WTC11 (cell line): ENCODE results near the gene POLD1. TPM values are rescaled to one million over a fixed set of nuclear protein-coding genes. Genes with fewer than 3 reads are reported as not detected.

Experiments
- ATAC-seq: fragments of 200-7000 bp; cut with Tn5 transposase; 2 replicates; pipeline ENCODE4 v1.10.0; 2021; ENCODE audit warnings: mild to moderate bottlenecking, moderate library complexity
- CTCF ChIA-PET: fragments of 300-600 bp; sonication (Branson Sonifier 250); formaldehyde crosslinking; loops from one replicate; lab custom pipeline; 2021; ENCODE audit warnings: antibody characterized with exemption; lab: Charles Lee
- POLR2A ChIA-PET: fragments of 350-600 bp; sonication (Branson Sonifier 250); formaldehyde crosslinking; loops from one replicate; lab custom pipeline; 2021; ENCODE audit warnings: antibody characterized with exemption; lab: Charles Lee
- DNase-seq: peaks from one replicate; pipeline ENCODE4 v3.0.0; 2021; ENCODE audit warnings: low spot score
- H3K27ac Mint-ChIP-seq: 2 replicates; pipeline ENCODE4 v1.8.0; 2021; ENCODE audit warnings: mixed read lengths
- H3K27me3 Mint-ChIP-seq: 2 replicates; pipeline ENCODE4 v1.8.0; 2021; ENCODE audit warnings: low read depth, mild to moderate bottlenecking, moderate library complexity, mixed read lengths
- H3K36me3 Mint-ChIP-seq: 2 replicates; pipeline ENCODE4 v1.8.0; 2021; ENCODE audit warnings: mixed read lengths
- H3K4me1 Mint-ChIP-seq: 2 replicates; pipeline ENCODE4 v1.8.0; 2022; ENCODE audit warnings: mixed read lengths
- H3K4me3 Mint-ChIP-seq: 2 replicates; pipeline ENCODE4 v1.8.0; 2021; ENCODE audit warnings: mild to moderate bottlenecking, moderate library complexity, mixed read lengths
- H3K9me3 Mint-ChIP-seq: 2 replicates; pipeline ENCODE4 v1.8.0; 2021; ENCODE audit warnings: mixed read lengths
- AR ChIP-seq: fragments of 250-450 bp; sonication (Bioruptor Pico); IDR thresholded peaks from 2 replicates; pipeline ENCODE4 v1.9.0; 2021; ENCODE audit warnings: mild to moderate bottlenecking
- CDX4 ChIP-seq: fragments of 250-450 bp; sonication (Bioruptor Pico); IDR thresholded peaks from 2 replicates; pipeline ENCODE4 v1.9.0; 2021; ENCODE audit warnings: moderate library complexity, mild to moderate bottlenecking, inconsistent platforms, borderline replicate concordance
- CREM ChIP-seq: sonication (generic); formaldehyde crosslinking; IDR thresholded peaks from 2 replicates; pipeline ENCODE4 v1.8.1; 2022; ENCODE audit warnings: mild to moderate bottlenecking, missing genetic modification reagents, moderate library complexity
- GTF2I ChIP-seq: fragments of 250-450 bp; sonication (Bioruptor Pico); conservative IDR thresholded peaks from 2 replicates; pipeline ENCODE4 v1.4.0; 2021; ENCODE audit warnings: mild to moderate bottlenecking
- MXD4 ChIP-seq: fragments of 250-450 bp; sonication (Bioruptor Pico); IDR thresholded peaks from 2 replicates; pipeline ENCODE4 v1.8.0; 2021; ENCODE audit warnings: mild to moderate bottlenecking, moderate library complexity, borderline replicate concordance
- NR3C1 ChIP-seq: sonication (generic); formaldehyde crosslinking; conservative IDR thresholded peaks from 2 replicates; pipeline ENCODE4 v1.8.1; 2023; ENCODE audit warnings: low read depth, mild to moderate bottlenecking, missing genetic modification reagents
- SP1 ChIP-seq: sonication (generic); formaldehyde crosslinking; conservative IDR thresholded peaks from 2 replicates; pipeline ENCODE4 v1.8.1; 2022; ENCODE audit warnings: missing genetic modification reagents
- STAT6 ChIP-seq: sonication (generic); formaldehyde crosslinking; conservative IDR thresholded peaks from 2 replicates; pipeline ENCODE4 v1.8.1; 2023; ENCODE audit warnings: mild to moderate bottlenecking, low read depth, missing genetic modification reagents, moderate library complexity
- TEAD1 ChIP-seq: sonication (generic); formaldehyde crosslinking; IDR thresholded peaks from 2 replicates; pipeline ENCODE4 v1.8.0; 2022; ENCODE audit warnings: mild to moderate bottlenecking, missing genetic modification reagents
- ZNF121 ChIP-seq: sonication (generic); formaldehyde crosslinking; IDR thresholded peaks from 2 replicates; pipeline ENCODE4 v1.8.0; 2023; ENCODE audit warnings: missing genetic modification reagents
- total RNA-seq: library from RNA; stranded (reverse); gene quantifications from 3 replicates; pipeline ENCODE4 v1.2.3, GENCODE V29; 2021
- TF ChIP-seq, protein P1 (sequence below): sonication (generic); formaldehyde crosslinking; IDR thresholded peaks from 2 replicates; pipeline ENCODE4 v1.8.1; 2022; ENCODE audit warnings: low read depth, mild to moderate bottlenecking, moderate library complexity, missing genetic modification reagents, borderline replicate concordance
- TF ChIP-seq, protein P2 (sequence below): fragments of 200-600 bp; IDR thresholded peaks from 2 replicates; pipeline ENCODE4 v1.8.0; 2022; ENCODE audit warnings: antibody characterized with exemption
- TF ChIP-seq, protein P3 (sequence below): fragments of 250-450 bp; sonication (Bioruptor Pico); IDR thresholded peaks from 2 replicates; pipeline ENCODE4 v1.8.0; 2021; ENCODE audit warnings: mild to moderate bottlenecking
- TF ChIP-seq, protein P4 (sequence below): sonication (generic); formaldehyde crosslinking; IDR thresholded peaks from 2 replicates; pipeline ENCODE4 v1.8.0; 2022; ENCODE audit warnings: mild to moderate bottlenecking, missing genetic modification reagents

Gene POLD1
- total RNA-seq, 1 experiment from 2014 or later = 163 TPM

DNA sequence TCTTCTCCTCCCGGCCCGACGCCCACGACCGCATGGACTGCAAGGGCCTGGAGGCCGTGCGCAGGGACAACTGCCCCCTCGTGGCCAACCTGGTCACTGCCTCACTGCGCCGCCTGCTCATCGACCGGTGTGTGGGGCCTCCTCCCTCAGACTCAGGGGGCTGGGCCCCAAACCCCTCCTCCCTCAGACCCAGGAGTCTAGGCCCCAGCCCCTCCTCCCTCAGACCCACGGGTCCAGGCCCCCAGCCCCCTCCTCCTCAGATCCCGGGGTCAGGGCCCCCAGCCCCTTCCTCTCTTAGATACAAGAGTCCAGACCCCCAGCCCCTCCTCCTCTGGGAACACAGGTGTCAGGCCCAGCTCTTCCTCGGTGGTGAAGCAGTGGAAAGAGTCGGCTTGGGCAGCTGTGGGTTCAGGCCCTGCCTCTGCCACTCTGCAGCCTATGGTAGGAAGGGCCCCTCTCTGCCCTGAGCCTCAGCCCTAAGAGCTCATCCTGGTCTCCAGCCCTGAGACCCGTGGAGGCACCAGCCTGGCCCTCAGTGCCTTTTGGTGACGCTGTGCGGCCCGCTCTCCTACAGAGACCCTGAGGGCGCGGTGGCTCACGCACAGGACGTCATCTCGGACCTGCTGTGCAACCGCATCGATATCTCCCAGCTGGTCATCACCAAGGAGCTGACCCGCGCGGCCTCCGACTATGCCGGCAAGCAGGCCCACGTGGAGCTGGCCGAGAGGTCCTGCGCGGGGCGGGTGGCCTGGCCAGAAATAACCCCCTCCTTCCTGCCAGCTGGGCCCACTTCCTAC, 30.9 kb downstream of the POLD1 start:
- H3K4me1 Mint-ChIP-seq = peaks cover 18% of the 10 kb centered on the region
- H3K9me3 Mint-ChIP-seq = no peaks in the 10 kb centered on the region
- no peak overlapping the region for H3K27ac Mint-ChIP-seq
- H3K36me3 Mint-ChIP-seq = peaks cover 30% of the 10 kb centered on the region
- no peak overlapping the region for H3K4me3 Mint-ChIP-seq
- TF ChIP-seq, protein P1, sequence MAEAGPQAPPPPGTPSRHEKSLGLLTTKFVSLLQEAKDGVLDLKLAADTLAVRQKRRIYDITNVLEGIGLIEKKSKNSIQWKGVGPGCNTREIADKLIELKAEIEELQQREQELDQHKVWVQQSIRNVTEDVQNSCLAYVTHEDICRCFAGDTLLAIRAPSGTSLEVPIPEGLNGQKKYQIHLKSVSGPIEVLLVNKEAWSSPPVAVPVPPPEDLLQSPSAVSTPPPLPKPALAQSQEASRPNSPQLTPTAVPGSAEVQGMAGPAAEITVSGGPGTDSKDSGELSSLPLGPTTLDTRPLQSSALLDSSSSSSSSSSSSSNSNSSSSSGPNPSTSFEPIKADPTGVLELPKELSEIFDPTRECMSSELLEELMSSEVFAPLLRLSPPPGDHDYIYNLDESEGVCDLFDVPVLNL (CRISPR knock-in tag) = no peak
- TF ChIP-seq GTF2I = no peak
- TF ChIP-seq TEAD1 (CRISPR knock-in tag) = peak; percentile 7; the same call in 1 of the 2 replicates
- TF ChIP-seq, protein P2, sequence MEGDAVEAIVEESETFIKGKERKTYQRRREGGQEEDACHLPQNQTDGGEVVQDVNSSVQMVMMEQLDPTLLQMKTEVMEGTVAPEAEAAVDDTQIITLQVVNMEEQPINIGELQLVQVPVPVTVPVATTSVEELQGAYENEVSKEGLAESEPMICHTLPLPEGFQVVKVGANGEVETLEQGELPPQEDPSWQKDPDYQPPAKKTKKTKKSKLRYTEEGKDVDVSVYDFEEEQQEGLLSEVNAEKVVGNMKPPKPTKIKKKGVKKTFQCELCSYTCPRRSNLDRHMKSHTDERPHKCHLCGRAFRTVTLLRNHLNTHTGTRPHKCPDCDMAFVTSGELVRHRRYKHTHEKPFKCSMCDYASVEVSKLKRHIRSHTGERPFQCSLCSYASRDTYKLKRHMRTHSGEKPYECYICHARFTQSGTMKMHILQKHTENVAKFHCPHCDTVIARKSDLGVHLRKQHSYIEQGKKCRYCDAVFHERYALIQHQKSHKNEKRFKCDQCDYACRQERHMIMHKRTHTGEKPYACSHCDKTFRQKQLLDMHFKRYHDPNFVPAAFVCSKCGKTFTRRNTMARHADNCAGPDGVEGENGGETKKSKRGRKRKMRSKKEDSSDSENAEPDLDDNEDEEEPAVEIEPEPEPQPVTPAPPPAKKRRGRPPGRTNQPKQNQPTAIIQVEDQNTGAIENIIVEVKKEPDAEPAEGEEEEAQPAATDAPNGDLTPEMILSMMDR = peak; percentile 93
- TF ChIP-seq, protein P3, sequence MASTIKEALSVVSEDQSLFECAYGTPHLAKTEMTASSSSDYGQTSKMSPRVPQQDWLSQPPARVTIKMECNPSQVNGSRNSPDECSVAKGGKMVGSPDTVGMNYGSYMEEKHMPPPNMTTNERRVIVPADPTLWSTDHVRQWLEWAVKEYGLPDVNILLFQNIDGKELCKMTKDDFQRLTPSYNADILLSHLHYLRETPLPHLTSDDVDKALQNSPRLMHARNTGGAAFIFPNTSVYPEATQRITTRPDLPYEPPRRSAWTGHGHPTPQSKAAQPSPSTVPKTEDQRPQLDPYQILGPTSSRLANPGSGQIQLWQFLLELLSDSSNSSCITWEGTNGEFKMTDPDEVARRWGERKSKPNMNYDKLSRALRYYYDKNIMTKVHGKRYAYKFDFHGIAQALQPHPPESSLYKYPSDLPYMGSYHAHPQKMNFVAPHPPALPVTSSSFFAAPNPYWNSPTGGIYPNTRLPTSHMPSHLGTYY (CRISPR knock-in tag) = no peak
- TF ChIP-seq AR (CRISPR knock-in tag) = no peak
- TF ChIP-seq NR3C1 (CRISPR knock-in tag) = no peak
- no peak for TF ChIP-seq MXD4 (CRISPR knock-in tag)
- TF ChIP-seq SP1 (CRISPR knock-in tag) = peak; percentile 50; the same call in 1 of the 2 replicates
- TF ChIP-seq CREM (CRISPR knock-in tag) = no peak
- 0 out of 2 replicates have a peak, but pooled peaks have one; percentile 1 for TF ChIP-seq ZNF121 (CRISPR knock-in tag)
- TF ChIP-seq, protein P4, sequence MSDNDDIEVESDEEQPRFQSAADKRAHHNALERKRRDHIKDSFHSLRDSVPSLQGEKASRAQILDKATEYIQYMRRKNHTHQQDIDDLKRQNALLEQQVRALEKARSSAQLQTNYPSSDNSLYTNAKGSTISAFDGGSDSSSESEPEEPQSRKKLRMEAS (CRISPR knock-in tag) = peak; percentile 85; the same call in 1 of the 2 replicates
- TF ChIP-seq STAT6 (CRISPR knock-in tag) = no peak
- no peak for TF ChIP-seq CDX4
- ATAC-seq = peak; percentile 83
- POLR2A ChIA-PET = interaction anchor here (1.4 kb wide), 1 partner anchor 31 kb away, joined by 4 read pairs; the partner anchor contains the start of gene POLD1
- DNase-seq = peak; percentile 95
- CTCF ChIA-PET = interaction anchor here (0.6 to 3.5 kb wide), 17 partner anchors 9 to 64 kb away, joined by 3 to 16 read pairs (median 7); no protein-coding TSS in a partner anchor
- H3K27me3 Mint-ChIP-seq = no peaks in the 10 kb centered on the region; the same call in 1 of the 2 replicates
